Neuron (in vitro differentiated cells): ENCODE data around the gene AMN.
A peak's percentile ranks its signal among the peaks of the same experiment; 100 is the strongest.
"Not testable (repeated sequence)": the region's sequence is repeated elsewhere in the genome, so short reads cannot be mapped to it uniquely, and the experiment has no call there.

Experiments
- H2AFZ ChIP-seq: one replicate; pipeline ENCODE4 v1.6.1; 2013; ENCODE audit warnings: low read depth, mild to moderate bottlenecking, inconsistent platforms, low read length, moderate library complexity
- H3K27me3 ChIP-seq: one replicate; pipeline ENCODE4 v1.6.1; 2013; ENCODE audit warnings: low read length; ENCODE audit not compliant: insufficient read depth
- H3K36me3 ChIP-seq: one replicate; pipeline ENCODE4 v1.6.1; 2013; ENCODE audit warnings: low read length; ENCODE audit not compliant: insufficient read depth
- H3K4me1 ChIP-seq: one replicate; pipeline ENCODE4 v1.6.1; 2013; ENCODE audit warnings: low read length; ENCODE audit not compliant: insufficient read depth
- H3K4me3 ChIP-seq: 2 replicates; pipeline ENCODE4 v1.5.1; 2013; ENCODE audit warnings: mild to moderate bottlenecking, low read length, moderate library complexity
- H3K9me3 ChIP-seq: one replicate; pipeline ENCODE4 v1.6.1; 2013; ENCODE audit warnings: low read length

AMN gene

GRCh38 chr14:102923201-102923924 lies 900 bp downstream of the AMN start:
- no peak overlapping the region for H2AFZ ChIP-seq
- no peak overlapping the region for H3K4me3 ChIP-seq
- peaks cover 6% of the 10 kb centered on the region for H3K27me3 ChIP-seq

GRCh38 chr14:102923925-102924486 lies 1.5 kb downstream of the AMN start:
- H3K4me1 ChIP-seq, result peaks cover 6% of the 10 kb centered on the region
- no peak overlapping the region for H3K4me3 ChIP-seq
- no peak overlapping the region for H2AFZ ChIP-seq
- no peaks in the 10 kb centered on the region for H3K36me3 ChIP-seq
- peaks cover 7% of the 10 kb centered on the region for H3K27me3 ChIP-seq
- peaks cover 5% of the 10 kb centered on the region for H3K9me3 ChIP-seq

More at GRCh38 chr14:102923201-102923924, 900 bp downstream of the AMN start:
- Histone ChIP-seq H3K4me1 (peaks cover 6% of the 10 kb centered on the region), H3K36me3 (no peaks in the 10 kb centered on the region), H3K9me3 (peaks cover 5% of the 10 kb centered on the region)

GRCh38 chr14:102924632-102925588 lies 2.4 kb downstream of the AMN start:
- Histone ChIP-seq H3K4me3 (no peak overlapping the region), H3K4me1 (peaks cover 10% of the 10 kb centered on the region), H2AFZ (no peak overlapping the region), H3K27me3 (peaks cover 15% of the 10 kb centered on the region), H3K36me3 (no peaks in the 10 kb centered on the region), H3K9me3 (peaks cover 5% of the 10 kb centered on the region)

DNA sequence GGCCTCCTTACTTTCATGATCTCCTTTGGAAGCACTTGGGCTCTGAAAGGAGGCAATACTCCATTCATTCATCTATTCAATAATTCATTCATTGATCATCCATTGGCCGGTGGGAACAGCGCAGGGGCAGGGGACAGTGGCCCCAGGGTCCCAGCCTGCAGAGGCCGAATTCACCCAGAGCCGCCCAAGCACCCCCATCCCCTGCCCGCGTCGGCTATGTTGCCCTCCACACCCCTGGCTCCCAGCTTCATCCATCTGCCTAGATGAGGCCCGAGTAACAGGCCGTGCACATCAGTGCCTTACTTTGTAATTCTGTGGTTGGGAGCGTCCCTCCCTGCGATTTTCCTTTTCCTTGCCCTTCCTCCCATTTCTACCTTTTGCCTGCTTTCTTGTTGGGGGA lies 3.2 kb downstream of the AMN start:
- Histone ChIP-seq H3K36me3 (no peaks in the 10 kb centered on the region), H2AFZ (no peak overlapping the region), H3K4me3 (no peak overlapping the region), H3K27me3 (peaks cover 15% of the 10 kb centered on the region), H3K9me3 (peaks cover 2% of the 10 kb centered on the region), H3K4me1 (peaks cover 10% of the 10 kb centered on the region)

DNA sequence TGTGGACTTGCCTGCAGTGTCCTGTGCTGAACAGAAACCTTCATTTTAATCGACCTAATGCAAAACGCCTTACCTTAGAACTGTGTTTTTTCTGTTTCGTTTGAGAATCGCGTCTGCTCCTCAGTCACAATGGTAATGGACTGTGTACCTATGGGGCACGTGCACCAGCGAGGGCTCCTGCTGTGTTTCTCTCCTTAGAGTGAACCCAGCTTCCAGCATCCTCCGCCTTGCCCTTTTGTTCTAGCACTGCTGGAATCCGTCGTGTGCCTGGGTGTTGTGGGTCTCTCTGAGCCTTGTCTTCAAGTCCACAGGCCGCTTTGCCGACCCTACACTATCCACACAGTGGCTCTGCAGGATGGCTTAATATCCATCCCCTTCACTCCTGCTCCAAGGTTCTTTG lies 3.6 kb downstream of the AMN start:
- peaks cover 15% of the 10 kb centered on the region for H3K27me3 ChIP-seq

GRCh38 chr14:102926840-102927239 lies 4.4 kb downstream of the AMN start:
- H3K9me3 ChIP-seq, H2AFZ ChIP-seq, H3K4me3 ChIP-seq, H3K36me3 ChIP-seq: not testable (repeated sequence)
- H3K4me1 ChIP-seq, result peaks cover 10% of the 10 kb centered on the region
- peaks cover 15% of the 10 kb centered on the region for H3K27me3 ChIP-seq

More for the DNA sequence above, 3.6 kb downstream of the AMN start:
- Histone ChIP-seq H2AFZ (no peak overlapping the region), H3K36me3 (no peaks in the 10 kb centered on the region), H3K4me1 (peaks cover 10% of the 10 kb centered on the region), H3K9me3 (peaks cover 4% of the 10 kb centered on the region), H3K4me3 (no peak overlapping the region)

DNA sequence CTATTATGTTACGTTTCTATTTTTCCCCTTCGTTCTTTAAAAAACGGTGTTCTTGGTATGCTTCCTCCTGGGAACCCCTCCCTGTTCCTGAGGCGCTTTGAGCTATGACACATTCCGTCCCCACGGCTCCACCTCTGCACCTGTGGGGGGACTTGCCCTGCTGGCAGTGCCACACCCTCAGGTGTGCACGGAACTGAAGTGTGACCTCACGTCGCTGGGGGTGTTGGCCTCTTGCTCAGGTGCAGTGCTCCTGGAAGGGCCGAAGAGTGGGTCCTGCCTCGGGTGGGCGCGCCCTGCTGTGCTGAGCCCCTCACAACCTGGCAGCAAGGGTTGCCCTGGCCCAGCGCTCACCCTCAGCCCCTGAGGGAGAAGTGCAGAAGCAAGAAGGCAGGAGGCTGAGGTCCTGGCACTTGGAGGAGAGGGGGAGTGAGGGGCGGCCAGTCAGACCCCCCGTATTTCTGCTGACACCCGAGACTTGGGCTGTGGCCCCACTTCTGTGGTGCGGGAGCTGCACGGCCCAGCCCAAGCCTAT lies 4.9 kb downstream of the AMN start:
- Histone ChIP-seq H3K4me3 (no peak overlapping the region), H3K4me1 (peaks cover 10% of the 10 kb centered on the region), H3K36me3 (no peaks in the 10 kb centered on the region), H3K9me3 (peaks cover 4% of the 10 kb centered on the region), H3K27me3 (peaks cover 15% of the 10 kb centered on the region), H2AFZ (no peak overlapping the region)

DNA sequence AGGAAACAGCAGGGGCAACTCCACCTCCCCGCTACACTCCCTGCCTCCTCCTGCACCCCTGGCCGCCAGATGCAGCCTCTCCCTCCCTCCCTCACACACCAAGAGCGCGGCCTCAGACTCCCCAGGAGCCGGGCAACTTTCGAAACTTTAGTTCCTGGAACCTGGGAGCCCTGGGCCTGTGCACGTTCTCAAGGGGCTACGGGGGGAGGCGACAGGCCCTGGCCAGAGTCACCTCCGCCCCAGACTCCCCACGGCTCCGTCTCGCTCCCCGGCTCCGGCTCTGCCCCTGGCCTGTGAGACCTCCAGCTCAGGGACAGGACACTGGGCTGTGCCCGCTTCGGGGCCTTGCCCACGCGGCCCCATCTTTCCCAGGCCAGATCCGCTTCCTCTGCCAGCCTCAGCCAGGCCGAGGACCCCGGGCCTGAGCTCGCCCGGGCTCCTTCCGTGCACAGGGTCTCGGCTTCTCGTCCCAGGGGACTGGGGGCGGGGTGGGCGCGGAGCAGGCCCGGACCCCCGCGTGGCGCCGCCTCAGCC lies 5.5 kb downstream of the AMN start:
- H3K4me1 ChIP-seq, result peaks cover 10% of the 10 kb centered on the region
- H3K36me3 ChIP-seq, result peaks cover 2% of the 10 kb centered on the region
- peaks cover 4% of the 10 kb centered on the region for H3K9me3 ChIP-seq
- peak overlapping the region; percentile 32 for H3K4me3 ChIP-seq
- peak overlapping the region; percentile 74 for H2AFZ ChIP-seq
- H3K27me3 ChIP-seq, result peaks cover 15% of the 10 kb centered on the region

GRCh38 chr14:102928412-102929240 lies 6.2 kb downstream of the AMN start:
- peak overlapping the region; percentile 74 for H2AFZ ChIP-seq
- peaks cover 15% of the 10 kb centered on the region for H3K27me3 ChIP-seq
- H3K4me1 ChIP-seq, result peaks cover 10% of the 10 kb centered on the region
- peak overlapping the region; percentile 32 for H3K4me3 ChIP-seq
- H3K36me3 ChIP-seq, result peaks cover 8% of the 10 kb centered on the region
- H3K9me3 ChIP-seq, result peaks cover 2% of the 10 kb centered on the region

DNA sequence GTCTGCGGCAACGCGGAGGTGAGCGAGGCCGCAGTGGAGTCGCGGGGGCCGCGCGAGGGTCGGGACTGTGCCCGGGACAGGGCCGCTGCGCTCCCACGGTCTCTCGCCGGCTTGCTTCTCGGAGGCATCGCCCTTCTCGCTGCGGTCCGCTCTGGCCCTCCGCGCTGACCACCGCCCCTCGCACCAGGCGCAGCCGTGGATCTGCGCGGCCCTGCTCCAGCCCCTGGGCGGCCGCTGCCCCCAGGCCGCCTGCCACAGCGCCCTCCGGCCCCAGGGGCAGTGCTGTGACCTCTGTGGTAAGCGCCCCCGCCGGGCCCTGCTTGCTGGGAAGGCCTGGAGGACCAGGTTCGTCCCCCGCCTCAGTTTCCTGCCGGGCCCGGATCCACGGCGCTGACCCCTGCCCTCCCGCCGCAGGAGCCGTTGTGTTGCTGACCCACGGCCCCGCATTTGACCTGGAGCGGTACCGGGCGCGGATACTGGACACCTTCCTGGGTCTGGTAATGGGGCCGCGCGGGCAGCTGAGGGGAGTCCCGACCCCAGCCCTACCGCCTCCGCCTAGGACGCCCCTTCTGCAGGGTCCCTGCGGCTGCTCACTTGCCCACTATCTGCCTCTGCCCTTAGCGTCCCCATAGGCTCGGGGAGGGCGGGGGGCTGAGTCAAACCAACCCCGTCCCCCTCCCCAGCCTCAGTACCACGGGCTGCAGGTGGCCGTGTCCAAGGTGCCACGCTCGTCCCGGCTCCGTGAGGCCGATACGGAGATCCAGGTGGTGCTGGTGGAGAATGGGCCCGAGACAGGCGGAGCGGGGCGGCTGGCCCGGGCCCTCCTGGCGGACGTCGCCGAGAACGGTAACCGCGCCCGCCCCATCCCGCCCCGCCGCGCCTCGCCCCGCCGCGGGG lies 7.0 kb downstream of the AMN start:
- H3K9me3 ChIP-seq, result peaks cover 2% of the 10 kb centered on the region
- H3K4me3 ChIP-seq, result peak overlapping the region; percentile 32
- peak overlapping the region; percentile 32 for H2AFZ ChIP-seq
- peaks cover 10% of the 10 kb centered on the region for H3K4me1 ChIP-seq
- H3K36me3 ChIP-seq, result peaks cover 12% of the 10 kb centered on the region
- H3K27me3 ChIP-seq, result peaks cover 15% of the 10 kb centered on the region

DNA sequence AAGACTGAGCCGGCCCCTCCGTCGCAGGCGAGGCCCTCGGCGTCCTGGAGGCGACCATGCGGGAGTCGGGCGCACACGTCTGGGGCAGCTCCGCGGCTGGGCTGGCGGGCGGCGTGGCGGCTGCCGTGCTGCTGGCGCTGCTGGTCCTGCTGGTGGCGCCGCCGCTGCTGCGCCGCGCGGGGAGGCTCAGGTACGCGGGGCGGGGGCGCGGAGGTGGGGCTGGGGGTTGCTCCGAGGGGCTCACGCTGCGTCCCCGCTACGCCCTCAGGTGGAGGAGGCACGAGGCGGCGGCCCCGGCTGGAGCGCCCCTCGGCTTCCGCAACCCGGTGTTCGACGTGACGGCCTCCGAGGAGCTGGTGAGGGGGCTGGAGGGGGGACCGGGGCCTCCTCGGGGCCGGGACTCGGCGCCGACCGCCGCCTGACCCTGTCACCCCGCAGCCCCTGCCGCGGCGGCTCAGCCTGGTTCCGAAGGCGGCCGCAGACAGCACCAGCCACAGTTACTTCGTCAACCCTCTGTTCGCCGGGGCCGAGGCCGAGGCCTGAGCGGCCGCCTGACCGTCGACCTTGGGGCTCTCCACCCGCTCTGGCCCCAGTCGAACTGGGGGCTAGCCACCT lies 7.8 kb downstream of the AMN start:
- Histone ChIP-seq H3K4me1 (peaks cover 10% of the 10 kb centered on the region), H3K4me3 (no peak overlapping the region), H3K27me3 (peaks cover 15% of the 10 kb centered on the region), H2AFZ (no peak overlapping the region), H3K9me3 (peaks cover 2% of the 10 kb centered on the region), H3K36me3 (peaks cover 12% of the 10 kb centered on the region)
